HL-60 (cell line): Measurements from ENCODE around the gene MMP2.

Experiments
- DNase-seq, 2 experiments: peaks; one replicate each; pipeline ENCODE4 v3.0.0-alpha.2; 2010 to 2020; ENCODE audit warnings: low read depth in 1 of 2, low spot score in 1 of 2
- H3K27ac ChIP-seq: fragments of 250-450 bp; sonication (Bioruptor Pico); replicated peaks from 2 replicates; pipeline ENCODE4 v1.5.1; 2020; ENCODE audit warnings: mild to moderate bottlenecking, moderate library complexity
- H3K27me3 ChIP-seq: fragments of 250-450 bp; sonication (Bioruptor Pico); 2 replicates; pipeline ENCODE4 v1.5.1; 2021; ENCODE audit warnings: mild to moderate bottlenecking, moderate library complexity; ENCODE audit not compliant: insufficient read depth, poor library complexity, severe bottlenecking
- H3K4me3 ChIP-seq: replicated peaks from 2 replicates; pipeline ENCODE4 v1.5.1; 2011; ENCODE audit warnings: mild to moderate bottlenecking, control low read depth, low read length; ENCODE audit not compliant: insufficient read depth
- GABPA ChIP-seq: IDR thresholded peaks from 2 replicates; pipeline ENCODE4 v1.6.1; 2012; ENCODE audit warnings: low read depth
- POLR2AphosphoS5 ChIP-seq: IDR thresholded peaks from 2 replicates; pipeline ENCODE4 v1.6.1; 2012; ENCODE audit warnings: low read depth
- REST ChIP-seq: IDR thresholded peaks from 2 replicates; pipeline ENCODE4 v1.6.1; 2012; ENCODE audit warnings: low read depth; ENCODE audit not compliant: insufficient replicate concordance
- SPI1 ChIP-seq: IDR thresholded peaks from 2 replicates; pipeline ENCODE4 v1.6.1; 2012; ENCODE audit warnings: low read depth, mild to moderate bottlenecking, borderline replicate concordance
- TF ChIP-seq, protein P1 (sequence below): IDR thresholded peaks from one replicate; pipeline ENCODE4 v1.5.1; 2011; ENCODE audit warnings: low read length, control low read depth, inconsistent platforms; ENCODE audit not compliant: insufficient read depth

MMP2 gene

GRCh38 chr16:55540221-55540620 lies 61.2 kb downstream of the MMP2 start:
- Histone ChIP-seq H3K27me3 (no peaks in the 10 kb centered on the region), H3K27ac (peak overlapping the region; percentile 78; the same call in 1 of the 2 replicates), H3K4me3 (no peak overlapping the region)
- no peak for DNase-seq
- TF ChIP-seq SPI1 (no peak), REST (no peak), GABPA (no peak)
- TF ChIP-seq, protein P1, sequence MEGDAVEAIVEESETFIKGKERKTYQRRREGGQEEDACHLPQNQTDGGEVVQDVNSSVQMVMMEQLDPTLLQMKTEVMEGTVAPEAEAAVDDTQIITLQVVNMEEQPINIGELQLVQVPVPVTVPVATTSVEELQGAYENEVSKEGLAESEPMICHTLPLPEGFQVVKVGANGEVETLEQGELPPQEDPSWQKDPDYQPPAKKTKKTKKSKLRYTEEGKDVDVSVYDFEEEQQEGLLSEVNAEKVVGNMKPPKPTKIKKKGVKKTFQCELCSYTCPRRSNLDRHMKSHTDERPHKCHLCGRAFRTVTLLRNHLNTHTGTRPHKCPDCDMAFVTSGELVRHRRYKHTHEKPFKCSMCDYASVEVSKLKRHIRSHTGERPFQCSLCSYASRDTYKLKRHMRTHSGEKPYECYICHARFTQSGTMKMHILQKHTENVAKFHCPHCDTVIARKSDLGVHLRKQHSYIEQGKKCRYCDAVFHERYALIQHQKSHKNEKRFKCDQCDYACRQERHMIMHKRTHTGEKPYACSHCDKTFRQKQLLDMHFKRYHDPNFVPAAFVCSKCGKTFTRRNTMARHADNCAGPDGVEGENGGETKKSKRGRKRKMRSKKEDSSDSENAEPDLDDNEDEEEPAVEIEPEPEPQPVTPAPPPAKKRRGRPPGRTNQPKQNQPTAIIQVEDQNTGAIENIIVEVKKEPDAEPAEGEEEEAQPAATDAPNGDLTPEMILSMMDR = no peak

DNA sequence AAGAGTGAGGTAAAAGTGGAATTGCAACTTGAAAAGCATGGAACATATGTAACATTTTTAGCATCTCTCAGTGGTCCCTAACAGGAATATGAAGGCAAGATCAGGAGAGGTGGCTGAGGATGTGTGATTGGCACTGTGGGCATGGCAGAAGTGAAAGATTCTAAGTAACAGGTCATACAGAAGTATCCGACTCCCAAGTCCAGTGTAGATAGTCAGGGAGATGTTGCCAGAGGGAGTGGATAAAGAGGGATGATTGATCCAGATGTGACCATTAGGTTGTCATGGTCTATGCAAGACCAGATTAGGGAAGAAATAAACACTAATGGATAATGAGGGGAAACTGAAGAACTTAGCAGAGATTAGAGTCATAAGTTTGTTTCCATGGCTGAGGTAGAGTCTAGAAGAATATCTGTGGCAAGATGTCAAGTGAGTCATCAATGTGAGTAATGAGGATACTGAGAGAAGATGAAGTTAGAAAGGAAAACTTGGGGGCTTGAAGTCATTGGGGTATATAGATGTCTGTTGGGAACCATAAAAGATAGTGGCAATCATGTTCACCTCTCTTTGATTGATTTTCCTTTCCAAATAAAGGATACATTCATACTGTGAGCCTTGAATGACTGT lies 63.6 kb downstream of the MMP2 start:
- H3K27me3 ChIP-seq = no peaks in the 10 kb centered on the region
- DNase-seq = no peak
- TF ChIP-seq, protein P1 = no peak
- TF ChIP-seq GABPA (no peak), REST (no peak), POLR2AphosphoS5 (no peak), SPI1 (no peak)
- H3K27ac ChIP-seq = no peak overlapping the region
- H3K4me3 ChIP-seq = no peak overlapping the region

DNA sequence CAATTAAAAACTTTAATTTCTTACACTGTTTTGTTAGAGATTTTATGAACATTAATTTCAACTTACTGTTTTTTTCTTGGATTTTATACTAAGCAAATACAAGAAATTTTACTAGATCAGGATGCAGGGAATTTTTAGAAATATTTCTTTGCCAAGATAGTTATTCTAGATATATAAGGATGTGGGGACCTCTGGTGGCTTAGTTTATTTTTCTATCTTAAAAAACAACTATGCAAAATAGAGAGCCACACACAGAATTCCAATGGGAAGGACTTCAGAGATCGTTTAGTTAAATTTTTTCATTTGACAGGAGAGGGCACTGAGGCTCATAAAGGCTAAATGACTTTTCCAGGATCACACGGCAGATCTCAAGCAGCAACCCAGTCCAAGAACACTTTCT lies 64.5 kb downstream of the MMP2 start:
- Histone ChIP-seq H3K27ac (no peak overlapping the region), H3K27me3 (no peaks in the 10 kb centered on the region), H3K4me3 (no peak overlapping the region)
- no peak for DNase-seq
- TF ChIP-seq REST (no peak), SPI1 (no peak), GABPA (no peak), POLR2AphosphoS5 (no peak)
- TF ChIP-seq, protein P1 = no peak
